Measurements from ENCODE around the gene TIAL1. TPM values are rescaled to one million over a fixed set of nuclear protein-coding genes. Genes with fewer than 3 reads are reported as not detected.

The TIAL1 gene
- polyA plus RNA-seq, 3 donors = 6.7 to 118 (median 7.2) TPM

GRCh38 chr10:119630300-119630699 lies 33.5 kb upstream of the TIAL1 start:
- no peak overlapping the region for H3K27ac Mint-ChIP-seq
- H3K4me1 ChIP-seq (ENCODE audit: control insufficient read depth in 1 of 2, insufficient read depth in 2 of 2, low read length in 2 of 2) = peaks cover 4% of the 10 kb centered on the region in 2 donors
- no peak for TF ChIP-seq CTCF (IDR thresholded peaks at IDR 0.05)
- H3K36me3 Mint-ChIP-seq = no peaks in the 10 kb centered on the region
- no peak for DNase-seq
- H3K27ac ChIP-seq (ENCODE audit: low read depth in 1 of 2, low read length in 2 of 2) = no peak overlapping the region
- H3K79me2 ChIP-seq (ENCODE audit: insufficient read depth, low read length) = no peaks in the 10 kb centered on the region
- intact Hi-C loops (cut with micrococcal nuclease) = no loop called here
- peaks cover 0 to 6% (median 2%) of the 10 kb centered on the region in 3 donors for H3K27me3 Mint-ChIP-seq (ENCODE audit: low read depth in 3 of 3)
- H3K9ac ChIP-seq (ENCODE audit: insufficient read depth, low read length, poor library complexity, severe bottlenecking) = no peak overlapping the region
- no peaks in the 10 kb centered on the region for H4K20me1 ChIP-seq (ENCODE audit: insufficient read depth, low read length)
- no peak overlapping the region for H3K4me3 ChIP-seq (replicated peaks in 1 of 3; ENCODE audit: low read depth in 2 of 3, low read length in 3 of 3)
- WGBS (ENCODE audit: insufficient coverage) = 94% methylated on average over 4 of the region's 5 CpGs
- H3K4me2 ChIP-seq (replicated peaks; ENCODE audit: extremely low read depth, low read length, poor library complexity, severe bottlenecking) = no peak overlapping the region
- H3K36me3 ChIP-seq (replicated peaks in 1 of 2; ENCODE audit: control insufficient read depth in 1 of 2, insufficient read depth in 2 of 2, low read length in 2 of 2) = no peaks in the 10 kb centered on the region
- no peak overlapping the region for H3K4me3 Mint-ChIP-seq
- H3K27me3 ChIP-seq (ENCODE audit: control insufficient read depth in 2 of 2, insufficient read depth in 2 of 2, low read length in 2 of 2) = no peaks in the 10 kb centered on the region
- peaks cover 6% of the 10 kb centered on the region for H3K4me1 Mint-ChIP-seq
- no peak overlapping the region for H2AFZ ChIP-seq (ENCODE audit: insufficient read depth, low read depth, low read length, poor library complexity, severe bottlenecking)
- peaks cover 0 to 8% (median 3%) of the 10 kb centered on the region in 7 donors for H3K9me3 Mint-ChIP-seq
- H3K9me3 ChIP-seq (replicated peaks in 1 of 2; ENCODE audit: control insufficient read depth in 1 of 2, insufficient read depth in 1 of 2, low read length in 2 of 2) = peaks cover 0 to 5% of the 10 kb centered on the region in 2 donors

GRCh38 chr10:119625570-119626280 lies 29.0 kb upstream of the TIAL1 start:
- intact Hi-C loops (cut with micrococcal nuclease) = no loop called here
- Mint-ChIP-seq H3K27ac (no peak overlapping the region), H3K27me3 (ENCODE audit: low read depth in 3 of 3) (peaks cover 0 to 6% (median 3%) of the 10 kb centered on the region in 3 donors), H3K4me3 (no peak overlapping the region), H3K9me3 (peaks cover 0 to 8% (median 1%) of the 10 kb centered on the region in 7 donors), H3K36me3 (no peaks in the 10 kb centered on the region), H3K4me1 (peaks cover 3% of the 10 kb centered on the region)
- WGBS (ENCODE audit: insufficient coverage) = 98% methylated on average over 5 of the region's 6 CpGs
- no peaks in the 10 kb centered on the region for H3K27me3 ChIP-seq (ENCODE audit: control insufficient read depth in 2 of 2, insufficient read depth in 2 of 2, low read length in 2 of 2)
- no peak overlapping the region for H3K4me2 ChIP-seq (replicated peaks; ENCODE audit: extremely low read depth, low read length, poor library complexity, severe bottlenecking)
- peaks cover 0 to 5% of the 10 kb centered on the region in 2 donors for H3K9me3 ChIP-seq (replicated peaks in 1 of 2; ENCODE audit: control insufficient read depth in 1 of 2, insufficient read depth in 1 of 2, low read length in 2 of 2)
- no peak for DNase-seq
- H3K27ac ChIP-seq (ENCODE audit: low read depth in 1 of 2, low read length in 2 of 2) = no peak overlapping the region
- H3K36me3 ChIP-seq (replicated peaks in 1 of 2; ENCODE audit: control insufficient read depth in 1 of 2, insufficient read depth in 2 of 2, low read length in 2 of 2) = no peaks in the 10 kb centered on the region
- H3K79me2 ChIP-seq (ENCODE audit: insufficient read depth, low read length) = no peaks in the 10 kb centered on the region
- H2AFZ ChIP-seq (ENCODE audit: insufficient read depth, low read depth, low read length, poor library complexity, severe bottlenecking) = no peak overlapping the region
- H3K4me1 ChIP-seq (ENCODE audit: control insufficient read depth in 1 of 2, insufficient read depth in 2 of 2, low read length in 2 of 2) = no peaks in the 10 kb centered on the region
- H3K9ac ChIP-seq (ENCODE audit: insufficient read depth, low read length, poor library complexity, severe bottlenecking) = no peak overlapping the region
- no peak for TF ChIP-seq CTCF (IDR thresholded peaks at IDR 0.05)
- no peaks in the 10 kb centered on the region for H4K20me1 ChIP-seq (ENCODE audit: insufficient read depth, low read length)
- H3K4me3 ChIP-seq (replicated peaks in 1 of 3; ENCODE audit: low read depth in 2 of 3, low read length in 3 of 3) = no peak overlapping the region

Measured in CD14-positive monocyte (primary cell).